Ascending aorta (tissue), 2 donors: ENCODE measurements around the gene CADM1. TPM values are rescaled to one million over a fixed set of nuclear protein-coding genes. Genes with fewer than 3 reads are reported as not detected.

Experiments used
- DNase-seq, 2 donors: peaks; one replicate each; pipeline ENCODE4 v3.0.0-alpha.2; 2019; ENCODE audit warnings: low spot score in 2 of 2
- H3K27ac ChIP-seq, 2 donors: fragments of 200-600 bp; sonication (generic); one replicate each; pipeline ENCODE4 v1.5.1; 2016 to 2017; ENCODE audit warnings: mild to moderate bottlenecking in 1 of 2
- H3K27me3 ChIP-seq: fragments of 200-600 bp; sonication (generic); one replicate; pipeline ENCODE4 v1.5.1; 2017
- H3K36me3 ChIP-seq, 2 donors: fragments of 200-600 bp; sonication (generic); one replicate each; pipeline ENCODE4 v1.5.1; 2016
- H3K4me1 ChIP-seq, 2 donors: fragments of 200-600 bp; sonication (generic); one replicate each; pipeline ENCODE4 v1.5.1; 2016 to 2017; ENCODE audit warnings: mild to moderate bottlenecking in 1 of 2
- H3K4me3 ChIP-seq, 2 donors: fragments of 200-600 bp; sonication (generic); one replicate each; pipeline ENCODE4 v1.5.1; 2016 to 2017; ENCODE audit warnings: mild to moderate bottlenecking in 1 of 2
- H3K9me3 ChIP-seq, 2 donors: fragments of 200-600 bp; sonication (generic); one replicate each; pipeline ENCODE4 v1.5.1; 2016
- CTCF ChIP-seq, 3 experiments: fragments of 200-600 bp in 2 of 3; fragments of 450-650 bp in 1 of 3; sonication (generic) in 2 of 3; IDR thresholded peaks; one replicate each; pipeline ENCODE4 v1.5.1; 2016 to 2019; ENCODE audit warnings: antibody characterized with exemption in 3 of 3, mild to moderate bottlenecking in 1 of 3, moderate library complexity in 1 of 3
- intact Hi-C: fragments of 100-400 bp; cut with DNase I; formaldehyde crosslinking; loops from one replicate; pipeline ENCODE4 v1.15.1; 2023
- total RNA-seq: library from RNA; depleted of rRNA; stranded (reverse); fragments of >200 nt; gene quantifications from one replicate; pipeline ENCODE4 v1.1.0, GENCODE V29; 2016

CADM1 gene
- total RNA-seq, 1 donor from 2014 or later = 2.4 TPM

DNA sequence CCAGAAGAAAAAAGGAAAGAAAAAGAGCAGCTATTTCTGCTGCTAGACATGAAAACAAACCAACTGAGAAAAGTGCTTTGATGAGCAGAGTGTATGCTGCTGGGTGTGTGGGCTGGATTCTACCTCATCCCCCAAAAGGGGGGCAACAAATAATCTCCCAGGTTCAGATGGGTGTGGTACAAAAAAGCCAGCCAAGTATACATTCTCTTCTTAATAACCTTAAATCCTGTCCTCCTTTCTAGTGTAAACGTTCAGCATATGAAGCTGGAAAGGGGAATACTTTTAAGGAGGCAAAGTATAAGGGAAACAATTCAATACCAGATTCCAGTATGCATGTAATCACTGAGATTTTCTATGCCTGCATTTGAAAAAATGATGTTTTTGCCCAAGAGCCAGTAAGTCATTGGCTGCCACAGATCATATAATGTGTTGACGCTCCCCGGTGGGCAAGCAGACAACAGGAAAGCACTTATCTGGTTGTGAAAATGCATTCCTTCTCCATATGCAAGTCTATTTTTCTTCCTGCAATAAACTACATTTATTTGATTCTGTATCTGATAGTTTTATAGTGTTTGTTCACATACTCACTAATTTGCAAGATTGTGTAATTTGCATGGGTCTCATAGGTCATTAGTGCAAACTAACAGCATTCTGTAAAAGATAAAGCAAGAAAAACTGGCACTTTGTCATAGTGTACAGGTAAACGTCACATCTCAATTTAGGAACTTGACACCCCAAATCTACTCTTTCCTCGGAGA lies 201.1 kb downstream of the CADM1 start:
- no peaks in the 10 kb centered on the region for H3K36me3 ChIP-seq
- H3K4me3 ChIP-seq = no peak overlapping the region
- no peaks in the 10 kb centered on the region for H3K9me3 ChIP-seq
- no peak for DNase-seq
- no peak for TF ChIP-seq CTCF (IDR thresholded peaks at IDR 0.05)
- H3K27me3 ChIP-seq = no peaks in the 10 kb centered on the region
- no peak overlapping the region for H3K27ac ChIP-seq
- intact Hi-C loops = no loop called here
- H3K4me1 ChIP-seq = no peaks in the 10 kb centered on the region

- Histone ChIP-seq H3K4me3 (no peak overlapping the region), H3K27me3 (no peaks in the 10 kb centered on the region), H3K4me1 (no peaks in the 10 kb centered on the region), H3K36me3 (no peaks in the 10 kb centered on the region), H3K9me3 (no peaks in the 10 kb centered on the region), H3K27ac (no peak overlapping the region)
- TF ChIP-seq CTCF (IDR thresholded peaks at IDR 0.05) = no peak
- intact Hi-C loops = no loop called here
- no peak for DNase-seq
These were observed 203.4 kb downstream of the CADM1 start for GRCh38 chr11:115300660-115301428.

DNA sequence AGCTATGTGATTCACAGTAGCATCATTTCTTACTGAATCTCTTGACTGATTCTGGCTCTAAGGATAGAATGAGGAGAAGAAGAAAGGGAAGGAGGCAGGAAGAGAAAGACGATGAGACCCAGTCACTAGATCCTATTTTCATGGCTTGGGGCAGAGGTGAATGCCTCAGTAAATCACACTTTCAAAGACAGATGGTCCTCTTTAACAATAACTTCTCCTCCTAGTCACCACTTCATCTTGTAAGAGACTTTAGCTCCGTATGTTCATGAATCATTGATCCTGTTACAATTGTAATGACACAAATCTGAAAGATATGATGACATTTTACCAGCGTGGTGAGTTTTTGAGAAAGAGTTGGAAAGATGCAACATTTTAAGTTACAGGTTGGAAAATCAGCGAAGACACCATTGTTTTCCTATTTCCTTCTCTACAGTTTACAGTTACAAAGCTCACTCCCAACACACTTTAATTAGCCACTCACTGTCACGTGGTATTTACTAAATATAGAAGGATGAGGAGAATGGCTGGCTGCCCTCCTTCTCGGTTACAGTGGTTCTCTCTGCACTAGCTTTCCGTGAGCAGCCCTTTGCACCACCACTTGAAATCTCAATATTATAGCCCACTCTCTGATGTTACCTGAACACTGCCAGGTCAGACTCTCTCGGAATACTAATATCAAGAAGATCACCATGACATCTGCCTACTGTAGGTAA lies 205.8 kb downstream of the CADM1 start:
- H3K9me3 ChIP-seq = no peaks in the 10 kb centered on the region
- no peak for DNase-seq
- no peaks in the 10 kb centered on the region for H3K27me3 ChIP-seq
- H3K36me3 ChIP-seq = no peaks in the 10 kb centered on the region
- intact Hi-C loops = no loop called here
- H3K4me1 ChIP-seq = no peaks in the 10 kb centered on the region
- H3K4me3 ChIP-seq = no peak overlapping the region
- H3K27ac ChIP-seq = no peak overlapping the region
- TF ChIP-seq CTCF (IDR thresholded peaks at IDR 0.05) = no peak

DNA sequence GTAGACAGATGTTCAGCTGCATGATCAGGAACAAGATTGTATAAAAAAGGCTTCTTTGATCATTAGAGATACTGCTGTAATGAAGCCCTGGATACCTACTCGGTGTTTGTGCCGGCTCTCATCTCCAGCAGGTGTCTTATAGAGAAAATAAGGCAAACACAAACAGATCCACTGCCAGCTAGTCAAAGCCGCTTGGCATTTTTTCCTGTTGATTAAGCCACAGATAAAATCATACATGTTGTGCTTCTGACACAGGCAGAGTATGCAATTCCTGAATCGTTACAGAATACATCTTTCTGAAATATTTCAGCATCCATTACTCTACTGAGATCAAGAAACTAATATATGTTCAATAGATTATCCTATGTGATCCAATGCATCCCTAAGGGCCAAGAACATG lies 206.9 kb downstream of the CADM1 start:
- H3K9me3 ChIP-seq = no peaks in the 10 kb centered on the region
- DNase-seq = no peak
- no peak overlapping the region for H3K4me3 ChIP-seq
- intact Hi-C loops = no loop called here
- no peaks in the 10 kb centered on the region for H3K27me3 ChIP-seq
- H3K27ac ChIP-seq = no peak overlapping the region
- no peaks in the 10 kb centered on the region for H3K4me1 ChIP-seq
- H3K36me3 ChIP-seq = no peaks in the 10 kb centered on the region
- no peak for TF ChIP-seq CTCF (IDR thresholded peaks at IDR 0.05)

DNA sequence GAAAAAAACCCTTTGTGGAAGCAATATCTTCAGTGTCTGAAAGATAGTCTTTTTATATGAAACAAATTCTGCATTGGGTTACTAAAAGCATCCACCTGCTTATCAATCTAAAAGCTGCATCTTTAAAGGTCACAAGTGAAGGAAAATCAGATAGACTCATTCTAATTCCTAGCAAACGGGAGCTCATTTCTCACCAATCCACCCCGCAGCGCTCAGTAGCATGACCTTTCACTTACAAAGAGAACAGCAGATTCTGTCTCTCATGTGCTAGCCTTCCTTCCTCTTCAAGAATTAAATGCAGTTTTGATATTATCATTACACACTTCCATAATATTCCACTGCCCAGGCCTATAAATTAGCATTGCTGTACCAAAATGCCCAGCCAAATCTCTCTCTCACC lies 212.9 kb downstream of the CADM1 start:
- DNase-seq = no peak
- H3K36me3 ChIP-seq = no peaks in the 10 kb centered on the region
- H3K4me3 ChIP-seq = no peak overlapping the region
- H3K9me3 ChIP-seq = no peaks in the 10 kb centered on the region
- no peaks in the 10 kb centered on the region for H3K4me1 ChIP-seq
- intact Hi-C loops = no loop called here
- H3K27me3 ChIP-seq = no peaks in the 10 kb centered on the region
- no peak overlapping the region for H3K27ac ChIP-seq
- no peak for TF ChIP-seq CTCF (IDR thresholded peaks at IDR 0.05)
